ENCODE data around the gene COL18A1. TPM values are rescaled to one million over a fixed set of nuclear protein-coding genes. Genes with fewer than 3 reads are reported as not detected.

The COL18A1 gene
- total RNA-seq, 1 donor from 2014 or later, result 9.2 TPM

- no peaks in the 10 kb centered on the region for H3K36me3 ChIP-seq (ENCODE audit: control insufficient read depth, insufficient read depth, low read length)
- FAIRE-seq, result no peak
These were observed 33.3 kb upstream of the COL18A1 start for GRCh38 chr21:45371655-45372054.

DNA sequence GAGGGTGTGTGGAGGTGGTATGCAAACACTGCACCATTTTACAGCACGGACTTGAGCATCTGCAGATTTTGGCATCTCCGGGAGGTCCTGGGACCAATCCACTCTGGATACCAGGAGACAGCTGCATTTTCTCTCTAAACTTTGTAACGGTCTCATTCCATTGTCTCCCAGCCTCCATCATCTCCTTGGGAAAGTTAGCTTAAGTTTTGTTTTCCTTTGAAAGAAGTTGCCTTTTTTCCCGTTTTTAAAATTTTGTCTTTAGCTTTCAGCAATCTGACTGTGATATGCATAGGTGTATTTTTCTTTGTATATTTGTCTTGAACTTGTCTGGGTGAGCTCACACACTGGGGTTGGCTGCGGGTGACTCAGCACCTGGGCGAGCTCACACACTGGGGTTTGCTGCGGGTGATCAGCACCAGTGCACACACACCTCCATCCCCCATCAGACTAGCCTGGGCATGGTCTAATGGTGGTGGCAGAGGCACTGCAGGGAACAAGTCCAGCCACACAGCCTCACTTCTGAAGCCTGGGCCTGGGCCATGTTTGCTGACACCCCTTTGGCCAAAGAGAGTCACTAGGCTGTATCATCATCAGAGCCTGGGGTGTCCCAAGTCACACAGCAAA is 32.1 kb upstream of the COL18A1 start:
- no peaks in the 10 kb centered on the region for H3K27me3 ChIP-seq (ENCODE audit: control insufficient read depth, insufficient read depth, low read length)
- DNase-seq (ENCODE audit: low read depth) (peak; percentile 90), FAIRE-seq (no peak)
- TF ChIP-seq CTCF (IDR thresholded peaks at IDR 0.05; ENCODE audit: insufficient read depth, low read length, severe bottlenecking), result no peak
- H3K36me3 ChIP-seq (ENCODE audit: control insufficient read depth, insufficient read depth, low read length), result no peaks in the 10 kb centered on the region
- no peak overlapping the region for H3K4me3 ChIP-seq (ENCODE audit: low read depth, low read length)

More at GRCh38 chr21:45371655-45372054, 33.3 kb upstream of the COL18A1 start:
- no peak for TF ChIP-seq CTCF (IDR thresholded peaks at IDR 0.05; ENCODE audit: insufficient read depth, low read length, severe bottlenecking)
- Histone ChIP-seq H3K4me3 (ENCODE audit: low read depth, low read length) (no peak overlapping the region), H3K27me3 (ENCODE audit: control insufficient read depth, insufficient read depth, low read length) (no peaks in the 10 kb centered on the region)
- DNase-seq (ENCODE audit: low read depth), result no peak

DNA sequence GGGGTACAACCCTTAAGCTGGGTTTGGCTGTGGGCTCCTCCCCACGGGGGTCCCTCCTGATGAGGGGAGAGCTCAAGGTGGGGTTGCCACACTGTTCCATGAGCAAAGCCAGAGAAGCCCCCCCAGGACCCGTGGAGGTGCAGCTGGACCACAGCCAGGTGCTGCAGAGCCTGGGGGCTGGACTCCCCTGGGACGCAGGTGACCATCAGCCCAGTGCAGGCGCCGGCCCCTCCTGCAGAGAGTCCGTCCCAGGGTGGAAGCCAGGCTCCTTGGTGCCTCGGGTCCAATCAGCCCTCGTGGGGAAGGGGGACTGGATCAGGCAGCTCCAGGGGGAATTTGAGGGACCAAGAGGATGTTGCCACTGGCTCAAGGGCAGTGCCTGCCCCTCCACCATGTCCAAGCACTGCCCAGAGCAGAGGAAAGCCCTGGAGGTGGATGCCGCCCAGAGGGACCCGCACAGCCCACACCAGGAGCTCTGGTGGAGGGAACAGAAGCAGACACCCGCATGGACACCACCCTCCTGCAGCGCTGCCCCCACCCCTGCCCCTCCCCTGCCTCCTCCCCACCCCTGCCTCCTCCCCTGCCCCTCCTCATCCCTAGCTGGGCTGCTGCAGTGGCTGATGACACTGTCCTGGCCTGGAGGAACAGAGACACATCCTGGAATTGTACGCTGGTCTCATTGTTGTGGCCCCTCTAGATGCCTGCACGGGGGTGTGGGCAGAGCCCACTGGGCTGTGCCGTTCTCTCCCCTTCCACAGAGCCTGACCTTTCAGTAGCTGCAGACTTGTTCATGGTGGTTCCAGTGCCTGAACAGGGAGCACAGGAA is 30.8 kb upstream of the COL18A1 start:
- DNase-seq (ENCODE audit: low read depth) (no peak), FAIRE-seq (no peak)
- TF ChIP-seq CTCF (IDR thresholded peaks at IDR 0.05; ENCODE audit: insufficient read depth, low read length, severe bottlenecking), result no peak
- no peak overlapping the region for H3K4me3 ChIP-seq (ENCODE audit: low read depth, low read length)
- no peaks in the 10 kb centered on the region for H3K36me3 ChIP-seq (ENCODE audit: control insufficient read depth, insufficient read depth, low read length)
- no peaks in the 10 kb centered on the region for H3K27me3 ChIP-seq (ENCODE audit: control insufficient read depth, insufficient read depth, low read length)

DNA sequence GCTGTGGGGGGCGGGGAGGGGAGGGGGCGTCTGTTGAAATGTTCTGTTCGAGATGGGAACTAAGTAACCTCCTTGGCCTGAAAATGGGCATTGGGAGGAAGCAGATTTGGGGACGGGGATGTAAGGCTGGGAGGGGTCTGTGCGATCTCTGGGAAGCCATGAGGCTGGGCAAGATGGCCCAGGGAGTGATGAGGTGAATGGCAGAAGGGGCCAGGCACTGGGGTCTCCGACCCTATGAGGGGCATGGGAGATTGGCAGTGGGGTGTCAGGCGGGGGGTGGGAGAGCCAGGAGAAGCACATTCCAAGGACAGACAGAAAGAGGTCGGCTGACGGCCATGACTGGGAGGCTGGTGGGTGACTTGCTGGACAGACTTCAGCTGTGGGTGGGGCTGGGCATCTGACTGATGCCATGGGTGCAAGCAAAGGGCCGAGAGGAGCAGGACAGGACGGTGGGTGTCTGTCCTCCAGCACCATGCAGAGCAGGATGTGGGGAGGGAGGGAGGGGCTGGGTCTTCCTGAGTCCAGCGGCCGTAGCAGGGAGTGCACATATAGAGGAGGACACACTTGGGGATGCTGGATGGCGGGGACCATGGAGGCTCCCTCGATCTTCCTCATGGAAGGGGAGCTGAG is 30.0 kb upstream of the COL18A1 start:
- no peak for FAIRE-seq
- no peak for TF ChIP-seq CTCF (IDR thresholded peaks at IDR 0.05; ENCODE audit: insufficient read depth, low read length, severe bottlenecking)
- no peak for DNase-seq (ENCODE audit: low read depth)
- Histone ChIP-seq H3K36me3 (ENCODE audit: control insufficient read depth, insufficient read depth, low read length) (no peaks in the 10 kb centered on the region), H3K27me3 (ENCODE audit: control insufficient read depth, insufficient read depth, low read length) (no peaks in the 10 kb centered on the region), H3K4me3 (ENCODE audit: low read depth, low read length) (no peak overlapping the region)

- no peak for DNase-seq (ENCODE audit: low read depth)
- FAIRE-seq, result no peak
- no peak for TF ChIP-seq CTCF (IDR thresholded peaks at IDR 0.05; ENCODE audit: insufficient read depth, low read length, severe bottlenecking)
- Histone ChIP-seq H3K36me3 (ENCODE audit: control insufficient read depth, insufficient read depth, low read length) (no peaks in the 10 kb centered on the region), H3K27me3 (ENCODE audit: control insufficient read depth, insufficient read depth, low read length) (no peaks in the 10 kb centered on the region), H3K4me3 (ENCODE audit: low read depth, low read length) (no peak overlapping the region)
These were observed 28.3 kb upstream of the COL18A1 start for GRCh38 chr21:45376459-45377324.

All from bronchial epithelial cell (primary cell).